NCI-H1105 (cell line): ENCODE data around the gene CELA2A.
"Not testable (repeated sequence)": the region's sequence is repeated elsewhere in the genome, so short reads cannot be mapped to it uniquely, and the experiment has no call there.

ENCODE experiments used
- DNase-seq: peaks from one replicate; lab custom pipeline; 2025; lab: John Stamatoyannopoulos, UW

The CELA2A gene

GRCh38 chr1:15469821-15470448, 13.4 kb downstream of the CELA2A start:
- DNase-seq = not testable (repeated sequence)

GRCh38 chr1:15471067-15471466, 14.5 kb downstream of the CELA2A start:
- not testable (repeated sequence) for DNase-seq

- not testable (repeated sequence) for DNase-seq
Measured at GRCh38 chr1:15471723-15472122, 15.2 kb downstream of the CELA2A start.

- DNase-seq = no peak
Measured at GRCh38 chr1:15472587-15472986, 16.1 kb downstream of the CELA2A start.

- DNase-seq = no peak
Measured at GRCh38 chr1:15475752-15476314, 19.3 kb downstream of the CELA2A start, which contains the start of gene CELA2B. Gene CELA2B (plus strand): TSS chr1:15476104. CDS start chr1:15476126, 22 bp downstream.

GRCh38 chr1:15476927-15477326, 20.4 kb downstream of the CELA2A start:
- DNase-seq = no peak

- no peak for DNase-seq
Measured at GRCh38 chr1:15477646-15478212, 21.2 kb downstream of the CELA2A start.

GRCh38 chr1:15479654-15480347, 23.3 kb downstream of the CELA2A start:
- DNase-seq = no peak

GRCh38 chr1:15482455-15482854, 25.9 kb downstream of the CELA2A start:
- DNase-seq = not testable (repeated sequence)

- not testable (repeated sequence) for DNase-seq
Measured at GRCh38 chr1:15482983-15483543, 26.5 kb downstream of the CELA2A start.

GRCh38 chr1:15483971-15484370, 27.4 kb downstream of the CELA2A start:
- no peak for DNase-seq

GRCh38 chr1:15484443-15484842, 27.9 kb downstream of the CELA2A start:
- DNase-seq = not testable (repeated sequence)

GRCh38 chr1:15485636-15486035, 29.1 kb downstream of the CELA2A start:
- DNase-seq = no peak

GRCh38 chr1:15486844-15487610, 30.5 kb downstream of the CELA2A start:
- DNase-seq = not testable (repeated sequence)

GRCh38 chr1:15488371-15488770, 31.8 kb downstream of the CELA2A start:
- no peak for DNase-seq

GRCh38 chr1:15489052-15489736, 32.7 kb downstream of the CELA2A start:
- peak; percentile 58 for DNase-seq

GRCh38 chr1:15491010-15491409, 34.5 kb downstream of the CELA2A start:
- DNase-seq = not testable (repeated sequence)

- DNase-seq = no peak
Measured at GRCh38 chr1:15492596-15492995, 36.1 kb downstream of the CELA2A start.

- DNase-seq = no peak
Measured at GRCh38 chr1:15493869-15494390, 37.4 kb downstream of the CELA2A start.

GRCh38 chr1:15500184-15501178, 43.9 kb downstream of the CELA2A start:
- DNase-seq = no peak
